ENCODE results near the gene SHC4.

SHC4 gene

DNA sequence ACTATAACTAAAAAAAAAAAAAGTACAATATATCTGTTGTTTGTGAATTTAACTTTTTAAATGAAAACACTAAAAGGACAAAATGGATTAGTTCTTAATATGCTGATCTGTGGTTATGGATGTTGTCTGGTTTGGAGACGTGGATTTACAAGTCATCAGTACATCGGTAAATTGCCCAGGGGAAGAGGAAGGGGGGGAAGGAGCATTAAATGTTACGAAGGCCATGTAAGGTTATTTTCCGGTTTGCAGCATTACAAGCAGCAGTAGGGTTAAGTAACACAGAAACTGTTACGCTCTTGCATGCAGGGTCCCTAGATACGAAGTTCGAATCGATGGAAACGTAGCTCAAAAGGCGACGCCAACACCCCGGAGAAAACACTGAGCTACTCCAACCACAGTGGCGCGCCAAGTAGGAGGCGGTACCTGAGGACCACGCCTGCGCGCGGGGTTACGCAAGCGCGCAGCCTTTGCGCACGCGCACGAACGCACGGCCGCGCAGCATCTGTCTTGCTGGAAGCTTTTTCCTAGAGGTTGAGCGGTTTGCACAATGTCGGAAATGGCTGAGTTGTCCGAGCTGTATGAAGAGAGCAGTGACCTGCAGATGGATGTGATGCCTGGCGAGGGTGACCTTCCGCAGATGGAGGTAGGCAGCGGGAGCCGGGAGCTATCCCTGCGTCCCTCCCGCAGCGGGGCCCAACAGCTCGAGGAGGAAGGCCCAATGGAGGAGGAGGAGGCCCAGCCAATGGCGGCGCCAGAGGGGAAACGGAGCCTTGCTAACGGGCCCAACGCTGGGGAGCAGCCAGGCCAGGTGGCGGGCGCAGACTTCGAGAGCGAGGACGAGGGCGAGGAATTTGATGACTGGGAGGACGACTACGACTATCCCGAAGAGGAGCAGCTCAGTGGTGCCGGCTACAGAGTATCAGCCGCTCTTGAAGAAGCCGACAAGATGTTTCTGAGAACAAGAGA, 85.8 kb downstream of the SHC4 start, which contains the start of gene EID1:
Gene EID1, plus strand, starts transcription at position 505 of the 966 bp plus-strand sequence. Its CDS starts 43 bp downstream, at position 548.
- Mint-ChIP-seq H3K4me3 (peak within 1 kb of the TSS; percentile 99 to 100 (median 99)), H3K27ac (peak within 1 kb of the TSS; percentile 98 to 99 (median 98)), H3K9me3 (no peaks in the 10 kb centered on the region), H3K4me1 (peaks cover 45% of the 10 kb centered on the region), H3K27me3 (ENCODE audit: low read depth) (peaks cover 7% of the 10 kb centered on the region), H3K36me3 (ENCODE audit: low read depth) (peaks cover 13% of the 10 kb centered on the region)
- TF ChIP-seq, protein P1, sequence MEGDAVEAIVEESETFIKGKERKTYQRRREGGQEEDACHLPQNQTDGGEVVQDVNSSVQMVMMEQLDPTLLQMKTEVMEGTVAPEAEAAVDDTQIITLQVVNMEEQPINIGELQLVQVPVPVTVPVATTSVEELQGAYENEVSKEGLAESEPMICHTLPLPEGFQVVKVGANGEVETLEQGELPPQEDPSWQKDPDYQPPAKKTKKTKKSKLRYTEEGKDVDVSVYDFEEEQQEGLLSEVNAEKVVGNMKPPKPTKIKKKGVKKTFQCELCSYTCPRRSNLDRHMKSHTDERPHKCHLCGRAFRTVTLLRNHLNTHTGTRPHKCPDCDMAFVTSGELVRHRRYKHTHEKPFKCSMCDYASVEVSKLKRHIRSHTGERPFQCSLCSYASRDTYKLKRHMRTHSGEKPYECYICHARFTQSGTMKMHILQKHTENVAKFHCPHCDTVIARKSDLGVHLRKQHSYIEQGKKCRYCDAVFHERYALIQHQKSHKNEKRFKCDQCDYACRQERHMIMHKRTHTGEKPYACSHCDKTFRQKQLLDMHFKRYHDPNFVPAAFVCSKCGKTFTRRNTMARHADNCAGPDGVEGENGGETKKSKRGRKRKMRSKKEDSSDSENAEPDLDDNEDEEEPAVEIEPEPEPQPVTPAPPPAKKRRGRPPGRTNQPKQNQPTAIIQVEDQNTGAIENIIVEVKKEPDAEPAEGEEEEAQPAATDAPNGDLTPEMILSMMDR (IDR thresholded peaks at IDR 0.05; ENCODE audit: unreplicated experiment in 3 of 3): no peak

DNA sequence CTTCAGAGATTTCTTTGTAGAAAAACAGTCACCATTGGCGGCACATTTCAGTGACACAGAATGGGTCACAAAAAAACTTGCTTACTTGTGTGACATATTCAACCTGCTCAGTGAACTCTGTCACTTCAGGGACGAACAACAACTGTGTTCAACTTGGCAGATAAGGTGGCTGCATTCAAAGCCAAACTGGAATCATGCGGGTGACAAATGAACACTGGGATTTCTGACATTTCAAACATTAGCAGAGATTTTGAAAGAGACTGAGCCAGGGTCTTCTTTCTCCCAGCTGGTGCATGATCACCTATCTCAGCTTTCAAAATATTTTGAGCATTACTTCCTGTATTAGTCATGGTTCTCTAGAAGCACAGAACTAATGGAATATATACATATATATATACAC, 87.7 kb downstream of the SHC4 start:
- H3K4me1 Mint-ChIP-seq: peaks cover 36% of the 10 kb centered on the region
- H3K4me3 Mint-ChIP-seq: peak overlapping the region in 1 of 3 experiments; percentile 83
- H3K36me3 Mint-ChIP-seq (ENCODE audit: low read depth): peaks cover 13% of the 10 kb centered on the region
- H3K27me3 Mint-ChIP-seq (ENCODE audit: low read depth): peaks cover 7% of the 10 kb centered on the region
- TF ChIP-seq, protein P1 (IDR thresholded peaks at IDR 0.05; ENCODE audit: unreplicated experiment in 3 of 3): no peak
- no peak overlapping the region for H3K27ac Mint-ChIP-seq
- no peaks in the 10 kb centered on the region for H3K9me3 Mint-ChIP-seq

DNA sequence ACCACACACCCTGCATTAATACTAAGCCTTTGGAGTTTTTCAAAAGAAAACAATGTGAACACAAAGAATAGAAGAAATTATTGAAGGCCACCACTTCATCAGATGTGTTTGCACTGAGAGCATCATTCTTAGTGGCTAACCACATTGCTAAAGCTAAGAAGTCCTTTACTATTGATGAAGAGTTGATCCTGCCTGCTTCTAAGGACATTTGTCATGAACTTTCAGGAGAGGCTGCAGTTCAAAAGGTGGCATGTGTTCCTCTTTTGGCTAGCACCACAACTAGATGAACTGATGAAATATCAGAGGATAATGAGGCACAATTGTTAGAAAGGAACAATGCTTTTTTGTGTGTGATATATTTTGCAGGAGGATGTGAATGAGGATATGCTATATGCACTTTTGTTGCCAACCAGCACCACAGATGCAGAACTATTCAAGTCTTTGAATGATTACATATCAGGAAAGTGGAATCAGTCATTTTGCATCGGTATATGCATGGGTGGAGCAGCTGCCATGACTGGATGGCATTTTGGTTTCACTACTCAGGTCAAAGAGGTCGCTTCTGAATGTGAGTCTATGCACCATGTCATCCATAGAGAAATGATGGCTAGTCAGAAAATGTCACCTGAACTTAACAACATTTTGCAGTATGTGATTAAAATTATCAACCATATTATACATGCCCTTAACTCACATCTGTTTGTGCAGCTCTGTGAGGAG, 88.3 kb downstream of the SHC4 start:
- Mint-ChIP-seq H3K4me1 (peaks cover 30% of the 10 kb centered on the region), H3K27ac (peak overlapping the region in 1 of 3 experiments; percentile 21), H3K27me3 (ENCODE audit: low read depth) (peaks cover 7% of the 10 kb centered on the region), H3K9me3 (no peaks in the 10 kb centered on the region), H3K4me3 (peak overlapping the region in 2 of 3 experiments; percentile 46 to 56), H3K36me3 (ENCODE audit: low read depth) (peaks cover 13% of the 10 kb centered on the region)
- TF ChIP-seq, protein P1 (IDR thresholded peaks at IDR 0.05; ENCODE audit: unreplicated experiment in 3 of 3): no peak

DNA sequence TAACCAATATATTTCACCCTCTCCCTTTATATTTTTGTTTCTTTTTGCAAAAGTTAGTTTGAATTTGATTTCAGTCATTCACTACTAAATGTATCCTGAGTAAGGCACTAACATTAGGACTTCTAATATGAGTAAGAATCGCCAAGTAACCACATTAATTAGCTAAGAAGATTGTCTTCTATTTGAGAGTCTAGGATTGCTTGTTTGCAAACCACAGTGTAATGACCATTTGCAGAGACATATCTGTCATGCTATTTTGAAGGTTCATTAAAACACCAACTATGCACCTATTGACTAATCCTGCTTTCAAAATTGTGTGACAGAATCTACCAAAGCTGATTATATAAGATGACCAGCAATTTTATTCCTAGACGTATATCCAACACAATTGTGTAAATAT, 91.1 kb downstream of the SHC4 start:
- Mint-ChIP-seq H3K27me3 (ENCODE audit: low read depth) (peaks cover 7% of the 10 kb centered on the region), H3K4me1 (peaks cover 7% of the 10 kb centered on the region), H3K4me3 (no peak overlapping the region), H3K36me3 (ENCODE audit: low read depth) (no peaks in the 10 kb centered on the region), H3K9me3 (no peaks in the 10 kb centered on the region), H3K27ac (no peak overlapping the region)
- TF ChIP-seq, protein P1 (IDR thresholded peaks at IDR 0.05; ENCODE audit: unreplicated experiment in 3 of 3): no peak

DNA sequence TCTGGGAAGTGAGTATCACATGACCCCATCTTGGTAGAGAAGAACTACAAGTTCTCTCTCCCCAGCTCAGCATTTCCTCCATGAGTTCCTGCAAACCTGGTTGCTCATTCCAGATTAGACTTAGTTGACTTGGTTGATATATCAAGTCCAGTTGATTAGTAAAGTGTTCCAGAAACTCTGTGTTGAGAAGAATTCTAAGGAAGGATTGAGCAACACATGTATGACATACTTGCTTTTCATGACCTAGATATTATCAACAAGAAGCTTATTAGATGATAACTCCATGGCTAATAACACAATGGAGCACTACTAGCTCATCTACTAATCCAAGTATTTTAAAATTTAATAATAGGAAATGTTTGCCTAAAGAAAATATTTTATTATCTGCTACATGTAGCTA, 92.2 kb downstream of the SHC4 start:
- H3K4me1 Mint-ChIP-seq: peaks cover 9% of the 10 kb centered on the region
- TF ChIP-seq, protein P1 (IDR thresholded peaks at IDR 0.05; ENCODE audit: unreplicated experiment in 3 of 3): no peak
- H3K4me3 Mint-ChIP-seq: no peak overlapping the region
- H3K27me3 Mint-ChIP-seq (ENCODE audit: low read depth): peaks cover 7% of the 10 kb centered on the region
- H3K9me3 Mint-ChIP-seq: no peaks in the 10 kb centered on the region
- H3K27ac Mint-ChIP-seq: no peak overlapping the region
- H3K36me3 Mint-ChIP-seq (ENCODE audit: low read depth): no peaks in the 10 kb centered on the region

Data from nephron (organoid).